Fibroblast of lung (primary cell): ENCODE measurements around the gene HNRNPL. TPM values are rescaled to one million over a fixed set of nuclear protein-coding genes. Genes with fewer than 3 reads are reported as not detected.

ENCODE experiments used
- DNase-seq, 2 donors: peaks; one replicate each; pipeline versions ENCODE4 v3.0.0 to v3.0.0-alpha.2; 2010; ENCODE audit warnings: low read depth in 2 of 2
- H2AFZ ChIP-seq: 2 replicates; pipeline ENCODE4 v1.5.1; 2012; ENCODE audit warnings: low read length, control low read depth, inconsistent platforms
- H3K27ac ChIP-seq: 2 replicates; pipeline ENCODE4 v1.5.1; 2011; ENCODE audit warnings: low read length, control low read depth; ENCODE audit not compliant: insufficient read depth
- H3K27me3 ChIP-seq: 2 replicates; pipeline ENCODE4 v1.5.1; 2011; ENCODE audit warnings: mild to moderate bottlenecking, low read length; ENCODE audit not compliant: control insufficient read depth, insufficient read depth
- H3K36me3 ChIP-seq: 2 replicates; pipeline ENCODE4 v1.5.1; 2011; ENCODE audit warnings: low read length; ENCODE audit not compliant: control insufficient read depth, insufficient read depth
- H3K4me1 ChIP-seq: 2 replicates; pipeline ENCODE4 v1.5.1; 2011; ENCODE audit warnings: low read length; ENCODE audit not compliant: control insufficient read depth, insufficient read depth; ENCODE audit errors: extremely low read depth
- H3K4me2 ChIP-seq: 2 replicates; pipeline ENCODE4 v1.5.1; 2011; ENCODE audit warnings: low read length, control low read depth; ENCODE audit not compliant: insufficient read depth; ENCODE audit errors: extremely low read depth
- H3K4me3 ChIP-seq, 4 experiments: fragments of 200-600 bp in 1 of 4; sonication (generic) in 1 of 4; replicated peaks in 1 of 4; 2 replicates each; pipeline ENCODE4 v1.5.1; 2011 to 2016; ENCODE audit warnings: low read length in 4 of 4, low read depth in 3 of 4, mild to moderate bottlenecking in 3 of 4, control low read depth in 2 of 4, inconsistent platforms in 1 of 4, mixed read lengths in 1 of 4; ENCODE audit not compliant: insufficient read depth in 1 of 4; ENCODE audit errors: control extremely low read depth in 1 of 4
- H3K79me2 ChIP-seq: 2 replicates; pipeline ENCODE4 v1.5.1; 2012; ENCODE audit warnings: mild to moderate bottlenecking, low read length, inconsistent platforms; ENCODE audit not compliant: control insufficient read depth, insufficient read depth
- H3K9ac ChIP-seq: 2 replicates; pipeline ENCODE4 v1.5.1; 2011; ENCODE audit warnings: mild to moderate bottlenecking, low read length, control low read depth; ENCODE audit not compliant: insufficient read depth
- H3K9me3 ChIP-seq: 2 replicates; pipeline ENCODE4 v1.5.1; 2012; ENCODE audit warnings: low read depth, low read length; ENCODE audit not compliant: control insufficient read depth, insufficient read depth
- H4K20me1 ChIP-seq: 2 replicates; pipeline ENCODE4 v1.5.1; 2011; ENCODE audit warnings: low read length; ENCODE audit not compliant: control insufficient read depth, insufficient read depth; ENCODE audit errors: extremely low read depth
- CTCF ChIP-seq, 2 donors: IDR thresholded peaks in 1 of 2; conservative IDR thresholded peaks in 1 of 2; 1 replicate in 1 of 2; 2 replicates in 1 of 2; pipeline ENCODE4 v1.5.1; 2011 to 2012; ENCODE audit warnings: low read length in 2 of 2, control low read depth in 1 of 2, inconsistent platforms in 1 of 2, low read depth in 1 of 2, mild to moderate bottlenecking in 1 of 2
- EZH2 ChIP-seq: IDR thresholded peaks from 2 replicates; pipeline ENCODE4 v1.5.1; 2012; ENCODE audit warnings: low read length, control low read depth, mild to moderate bottlenecking; ENCODE audit errors: missing control alignments
- polyA plus RNA-seq, 2 donors: library from polyadenylated mRNA; depleted of rRNA in 1 of 2; stranded (reverse) in 1 of 2; unstranded in 1 of 2; fragments of >200 nt; gene quantifications; 2 replicates each; pipeline ENCODE4 v1.2.1, GENCODE V29; 2011 to 2012; ENCODE audit warnings: missing spikeins in 1 of 2
- total RNA-seq: library from RNA; depleted of rRNA; stranded (reverse); fragments of >200 nt; gene quantifications from 2 replicates; pipeline ENCODE4 v1.2.1, GENCODE V29; 2014

Gene HNRNPL
- total and polyA plus RNA-seq, 2 donors (not counting 1 experiment from before 2014, with no cell fraction given) = 184 to 189 TPM

DNA sequence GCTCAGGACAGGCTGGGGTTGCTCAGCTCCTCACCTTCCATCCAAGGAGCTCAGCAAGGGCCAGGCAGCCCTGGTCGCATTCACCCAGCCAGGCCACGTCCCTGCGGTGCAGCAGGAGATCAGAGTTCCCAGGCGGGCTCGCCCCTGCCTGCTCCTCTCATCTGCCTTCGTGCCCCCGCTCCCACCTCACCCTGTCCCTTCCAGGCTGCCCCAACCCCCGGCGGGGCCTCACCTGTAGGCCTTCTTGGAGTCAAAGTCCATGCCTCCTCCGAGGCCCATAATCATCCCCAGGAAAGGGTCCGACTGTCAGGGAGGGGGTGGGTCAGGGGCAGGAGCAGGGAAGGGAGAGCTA is 29.6 kb upstream of the HNRNPL start:
- Histone ChIP-seq H4K20me1 (no peaks in the 10 kb centered on the region), H3K79me2 (no peaks in the 10 kb centered on the region), H3K9me3 (no peaks in the 10 kb centered on the region), H3K27me3 (no peaks in the 10 kb centered on the region), H3K9ac (no peak overlapping the region), H3K4me2 (no peak overlapping the region), H2AFZ (no peak overlapping the region), H3K4me3 (no peak overlapping the region), H3K27ac (no peak overlapping the region), H3K36me3 (no peaks in the 10 kb centered on the region), H3K4me1 (no peaks in the 10 kb centered on the region)
- TF ChIP-seq EZH2 (no peak), CTCF (conservative IDR thresholded peaks at IDR 0.05 in 1 of 2, IDR thresholded peaks at IDR 0.05 in 1 of 2; ENCODE audit: low read depth in 1 of 2, low read length in 2 of 2) (no peak)
- no peak for DNase-seq

GRCh38 chr19:38878575-38879399 is 29.0 kb upstream of the HNRNPL start:
- no peaks in the 10 kb centered on the region for H3K79me2 ChIP-seq
- H2AFZ ChIP-seq = no peak overlapping the region
- H3K9me3 ChIP-seq = no peaks in the 10 kb centered on the region
- H3K27ac ChIP-seq = no peak overlapping the region
- no peaks in the 10 kb centered on the region for H4K20me1 ChIP-seq
- no peaks in the 10 kb centered on the region for H3K4me1 ChIP-seq
- H3K4me3 ChIP-seq = no peak overlapping the region
- TF ChIP-seq EZH2 (no peak), CTCF (conservative IDR thresholded peaks at IDR 0.05 in 1 of 2, IDR thresholded peaks at IDR 0.05 in 1 of 2; ENCODE audit: low read depth in 1 of 2, low read length in 2 of 2) (no peak)
- H3K36me3 ChIP-seq = no peaks in the 10 kb centered on the region
- no peak overlapping the region for H3K9ac ChIP-seq
- no peaks in the 10 kb centered on the region for H3K27me3 ChIP-seq
- no peak for DNase-seq
- no peak overlapping the region for H3K4me2 ChIP-seq

DNA sequence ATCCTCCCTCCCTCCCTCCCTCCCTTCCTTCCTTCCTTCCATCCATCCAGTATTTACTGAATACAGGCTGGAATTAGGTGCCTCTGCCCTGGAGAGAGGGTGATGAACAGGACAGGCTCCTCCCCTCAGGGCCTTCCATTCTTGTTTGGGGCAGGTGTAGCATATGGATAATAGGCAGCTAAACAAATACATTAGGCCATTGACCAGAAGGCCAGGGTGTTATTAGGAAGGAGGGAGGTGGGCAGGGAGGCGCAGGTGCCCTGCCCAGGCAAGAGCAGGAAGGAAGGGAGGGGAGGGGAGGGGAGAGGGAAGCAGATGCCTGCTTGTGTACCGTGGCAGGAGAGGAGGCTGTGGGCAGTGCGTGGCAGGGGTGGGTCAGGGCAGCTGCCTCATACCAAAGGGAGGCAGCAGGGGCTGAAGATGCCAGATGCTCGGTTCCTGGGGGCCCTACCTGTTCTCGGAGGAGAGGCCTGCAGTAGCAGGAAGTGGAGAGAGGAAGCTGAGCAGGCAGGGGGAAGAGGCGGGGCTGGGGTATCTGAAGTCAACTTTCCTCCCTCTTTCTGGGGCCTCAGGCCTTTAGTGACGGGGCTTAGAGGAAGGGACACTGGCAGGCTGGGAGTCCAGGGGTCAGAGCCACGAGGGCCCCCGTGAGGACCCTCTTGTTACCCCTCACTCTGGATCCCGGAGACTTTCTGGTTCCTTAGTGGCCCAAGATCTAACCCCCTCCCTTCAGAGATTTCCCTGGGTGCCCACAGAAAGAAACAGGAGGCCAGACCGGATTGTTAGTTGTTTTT is 28.2 kb upstream of the HNRNPL start, which contains the start of gene RINL:
Gene RINL, minus strand, starts transcription at position 495 of the 794 bp plus-strand sequence. CDS start 1,533 bp downstream, outside the sequence.
- H3K4me3 ChIP-seq = no peak within 1 kb of the TSS
- no peak within 1 kb of the TSS for H3K9ac ChIP-seq
- H3K36me3 ChIP-seq = no peaks in the 10 kb centered on the region
- H3K27me3 ChIP-seq = no peaks in the 10 kb centered on the region
- no peaks in the 10 kb centered on the region for H3K4me1 ChIP-seq
- H3K79me2 ChIP-seq = no peaks in the 10 kb centered on the region
- no peak for DNase-seq
- H4K20me1 ChIP-seq = no peaks in the 10 kb centered on the region
- TF ChIP-seq EZH2 (no peak), CTCF (conservative IDR thresholded peaks at IDR 0.05 in 1 of 2, IDR thresholded peaks at IDR 0.05 in 1 of 2; ENCODE audit: low read depth in 1 of 2, low read length in 2 of 2) (no peak)
- H3K27ac ChIP-seq = no peak within 1 kb of the TSS
- H3K4me2 ChIP-seq = no peak within 1 kb of the TSS
- H2AFZ ChIP-seq = no peak within 1 kb of the TSS
- no peaks in the 10 kb centered on the region for H3K9me3 ChIP-seq
